Endothelial cell of umbilical vein (primary cell): Measurements from ENCODE around the gene MUC3A. TPM values are rescaled to one million over a fixed set of nuclear protein-coding genes. Genes with fewer than 3 reads are reported as not detected.
"Not testable (repeated sequence)": the region's sequence is repeated elsewhere in the genome, so short reads cannot be mapped to it uniquely, and the experiment has no call there.

ENCODE experiments used
- BruUV-seq: library from RNA; stranded (reverse); fragments of 400-500 nt; replicated peaks from 2 replicates; lab custom pipeline; 2021; lab: Mats Ljungman, UMichigan
- CTCF ChIA-PET: fragments of 300-600, 350-600 bp; sonication (Branson Sonifier 250); formaldehyde crosslinking; loops from one replicate; lab custom pipeline; 2021; ENCODE audit warnings: antibody characterized with exemption, inconsistent platforms; lab: Charles Lee
- POLR2A ChIA-PET: fragments of 300-600, 350-600 bp; sonication (Branson Sonifier 250); formaldehyde crosslinking; loops from one replicate; lab custom pipeline; 2021; ENCODE audit warnings: antibody characterized with exemption, inconsistent platforms; lab: Charles Lee
- DNase-seq: peaks from one replicate; pipeline ENCODE4 v3.0.0-alpha.2; 2011; ENCODE audit warnings: low read depth, low spot score
- FAIRE-seq: peaks from 2 replicates; lab custom pipeline; 2011; peaks lifted over from hg19 to GRCh38; lab: Jason Lieb, UNC
- H2AFZ ChIP-seq: 2 replicates; pipeline ENCODE4 v1.6.0; 2012; ENCODE audit warnings: low read depth, low read length, control low read depth, inconsistent platforms
- H3K27ac ChIP-seq: 2 replicates; pipeline ENCODE4 v1.5.1; 2011; ENCODE audit warnings: low read depth, mild to moderate bottlenecking, control low read depth, low read length, moderate library complexity; ENCODE audit not compliant: insufficient read depth
- H3K27me3 ChIP-seq, 2 experiments: 2 replicates each; pipeline versions ENCODE4 v1.6.0 to v1.6.1; 2011; ENCODE audit warnings: low read length in 2 of 2, mixed read lengths in 1 of 2; ENCODE audit not compliant: control insufficient read depth in 2 of 2, insufficient read depth in 2 of 2
- H3K36me3 ChIP-seq, 2 experiments: 2 replicates in 1 of 2; 3 replicates in 1 of 2; pipeline ENCODE4 v1.5.1; 2011; ENCODE audit warnings: low read length in 2 of 2, mild to moderate bottlenecking in 1 of 2, moderate library complexity in 1 of 2; ENCODE audit not compliant: control insufficient read depth in 2 of 2, insufficient read depth in 2 of 2; ENCODE audit errors: extremely low read depth in 1 of 2
- H3K4me1 ChIP-seq: 3 replicates; pipeline ENCODE4 v1.5.1; 2011; ENCODE audit warnings: mild to moderate bottlenecking, low read length; ENCODE audit not compliant: control insufficient read depth, insufficient read depth; ENCODE audit errors: extremely low read depth
- H3K4me2 ChIP-seq: 2 replicates; pipeline ENCODE4 v1.6.1; 2011; ENCODE audit warnings: low read length, control low read depth, mixed read lengths; ENCODE audit not compliant: insufficient read depth
- H3K4me3 ChIP-seq, 3 experiments: fragments of 200-600 bp in 1 of 3; sonication (generic), shearing (Covaris generic) in 1 of 3; replicated peaks in 1 of 3; 2 replicates each; pipeline ENCODE4 v1.5.1; 2011 to 2016; ENCODE audit warnings: control low read depth in 3 of 3, low read length in 3 of 3, mild to moderate bottlenecking in 2 of 3, inconsistent platforms in 1 of 3, low read depth in 1 of 3, moderate library complexity in 1 of 3; ENCODE audit not compliant: insufficient read depth in 1 of 3
- H3K79me2 ChIP-seq: 2 replicates; pipeline ENCODE4 v1.6.0; 2012; ENCODE audit warnings: low read length, inconsistent platforms; ENCODE audit not compliant: control insufficient read depth, insufficient read depth
- H3K9ac ChIP-seq: replicated peaks from 2 replicates; pipeline ENCODE3; 2011; ENCODE audit warnings: low read length, control low read depth; ENCODE audit not compliant: insufficient read depth; ENCODE audit errors: extremely low read depth
- H3K9me1 ChIP-seq: replicated peaks from 3 replicates; pipeline ENCODE4 v1.6.0; 2011; ENCODE audit warnings: mild to moderate bottlenecking, low read length; ENCODE audit not compliant: control insufficient read depth, insufficient read depth; ENCODE audit errors: extremely low read depth
- H3K9me3 ChIP-seq: replicated peaks from 2 replicates; pipeline ENCODE4 v1.5.1; 2012; ENCODE audit warnings: low read length, inconsistent platforms; ENCODE audit not compliant: control insufficient read depth, insufficient read depth
- H4K20me1 ChIP-seq: replicated peaks from 2 replicates; pipeline ENCODE3; 2011; ENCODE audit warnings: mild to moderate bottlenecking, low read length; ENCODE audit not compliant: control insufficient read depth, insufficient read depth; ENCODE audit errors: extremely low read depth
- CTCF ChIP-seq, 2 donors: IDR thresholded peaks; 1 replicate in 1 of 2; 2 replicates in 1 of 2; pipeline ENCODE4 v1.5.1; 2011; ENCODE audit warnings: low read length in 2 of 2, mild to moderate bottlenecking in 2 of 2, moderate library complexity in 2 of 2, control low read depth in 1 of 2, inconsistent platforms in 1 of 2, low read depth in 1 of 2; ENCODE audit not compliant: insufficient read depth in 1 of 2; ENCODE audit errors: extremely low read depth in 1 of 2
- EZH2 ChIP-seq: IDR thresholded peaks from 2 replicates; pipeline ENCODE4 v1.6.1; 2012; ENCODE audit warnings: borderline replicate concordance, low read depth, mild to moderate bottlenecking, moderate library complexity, low read length, inconsistent platforms; ENCODE audit not compliant: severe bottlenecking
- FOS ChIP-seq: IDR thresholded peaks from 2 replicates; pipeline ENCODE4 v1.6.1; 2011; ENCODE audit warnings: mild to moderate bottlenecking, low read length, moderate library complexity, borderline replicate concordance; ENCODE audit not compliant: insufficient read depth
- GATA2 ChIP-seq: IDR thresholded peaks from 2 replicates; pipeline ENCODE4 v1.7.0; 2011; ENCODE audit warnings: low read depth, mild to moderate bottlenecking, moderate library complexity, mixed read lengths, low read length; ENCODE audit not compliant: insufficient read length, insufficient read depth
- JUN ChIP-seq: IDR thresholded peaks from 2 replicates; pipeline ENCODE4 v1.6.1; 2011; ENCODE audit warnings: borderline replicate concordance, low read depth; ENCODE audit not compliant: insufficient read length, insufficient read depth
- MAX ChIP-seq: IDR thresholded peaks from 2 replicates; pipeline ENCODE4 v1.6.1; 2011; ENCODE audit not compliant: insufficient read depth, insufficient read length
- MYC ChIP-seq: IDR thresholded peaks from one replicate; pipeline ENCODE4 v1.6.1; 2011; ENCODE audit warnings: mild to moderate bottlenecking, low read depth, low read length
- POLR2A ChIP-seq: IDR thresholded peaks from 2 replicates; pipeline ENCODE4 v1.6.1; 2012; ENCODE audit warnings: low read depth, mild to moderate bottlenecking, control low read depth, low read length
- POLR2AphosphoS5 ChIP-seq: IDR thresholded peaks from 2 replicates; pipeline ENCODE4 v1.6.1; 2012; ENCODE audit warnings: low read depth, mild to moderate bottlenecking, control low read depth, low read length, moderate library complexity; ENCODE audit not compliant: insufficient read depth
- dilution Hi-C: fragments of 300-500 bp; cut with MboI; formaldehyde crosslinking; loops from one replicate; pipeline ENCODE4 v1.15.0; 2019; ENCODE audit warnings: low sequenced_read_pairs; ENCODE audit not compliant: extremely low pct_ligation_motif_present
- intact Hi-C: fragments of 100-400 bp; cut with micrococcal nuclease; formaldehyde crosslinking; loops from one replicate; pipeline ENCODE4 v1.10.0; 2022
- polyA plus RNA-seq, 4 experiments: library from polyadenylated mRNA; depleted of rRNA in 3 of 4; stranded (reverse) in 3 of 4; unstranded in 1 of 4; fragments of >200 nt; gene quantifications; 2 replicates each; pipeline versions ENCODE4 v1.2.1 to v1.2.3, GENCODE V29; 2011 to 2012; ENCODE audit warnings: missing spikeins in 1 of 4
- total RNA-seq: library from RNA; stranded (reverse); gene quantifications from 2 replicates; pipeline ENCODE4 v1.2.3, GENCODE V29; 2021

The MUC3A gene
- total and polyA plus RNA-seq, 2 donors (not counting 3 experiments of a cell fraction or from before 2014, with no cell fraction given), result not detected

GRCh38 chr7:100921039-100921438, 28.3 kb upstream of the MUC3A start:
- H3K9me1 ChIP-seq, result no peaks in the 10 kb centered on the region
- H3K79me2 ChIP-seq, result no peaks in the 10 kb centered on the region
- no peaks in the 10 kb centered on the region for H4K20me1 ChIP-seq
- no TSS peak for BruUV-seq
- no peaks in the 10 kb centered on the region for H3K4me1 ChIP-seq
- POLR2A ChIA-PET, result no interaction called here
- FAIRE-seq (no peak), DNase-seq (no peak)
- no peak overlapping the region for H3K27ac ChIP-seq
- CTCF ChIA-PET, result no interaction called here
- H3K9ac ChIP-seq, result no peak overlapping the region
- no peak for TF ChIP-seq GATA2
- TF ChIP-seq POLR2AphosphoS5, result no peak
- TF ChIP-seq EZH2, result no peak
- no peak for TF ChIP-seq POLR2A
- no peak for TF ChIP-seq FOS
- TF ChIP-seq MAX, result no peak
- TF ChIP-seq JUN, result no peak
- no peak for TF ChIP-seq CTCF (IDR thresholded peaks at IDR 0.05; ENCODE audit: extremely low read depth in 1 of 2, insufficient read depth in 1 of 2, low read depth in 1 of 2, low read length in 2 of 2)
- no peak for TF ChIP-seq MYC
- H3K9me3 ChIP-seq, result no peaks in the 10 kb centered on the region
- no peak overlapping the region for H3K4me2 ChIP-seq
- no peak overlapping the region for H3K4me3 ChIP-seq
- H2AFZ ChIP-seq, result no peak overlapping the region
- dilution Hi-C loops (no loop called here), intact Hi-C loops (no loop called here)
- H3K36me3 ChIP-seq, result no peaks in the 10 kb centered on the region
- H3K27me3 ChIP-seq, result peaks cover 2 to 5% of the 10 kb centered on the region in 2 experiments

GRCh38 chr7:100923616-100924015, 25.7 kb upstream of the MUC3A start:
- H4K20me1 ChIP-seq, CTCF ChIA-PET, H3K4me2 ChIP-seq, dilution Hi-C loops, H3K9ac ChIP-seq, H3K79me2 ChIP-seq, DNase-seq, BruUV-seq, POLR2A ChIA-PET, H3K9me3 ChIP-seq, H3K27ac ChIP-seq, H3K9me1 ChIP-seq, H3K36me3 ChIP-seq, H3K4me3 ChIP-seq, H2AFZ ChIP-seq, intact Hi-C loops, FAIRE-seq, H3K4me1 ChIP-seq, H3K27me3 ChIP-seq: not testable (repeated sequence)
